HS-5 (cell line): ENCODE results near the gene GRAP2.
"Not testable (repeated sequence)": the region's sequence is repeated elsewhere in the genome, so short reads cannot be mapped to it uniquely, and the experiment has no call there.

Experiments
- DNase-seq: peaks from one replicate; pipeline ENCODE4 v3.0.0-alpha.2; 2012; ENCODE audit warnings: low read depth

Gene GRAP2

DNA sequence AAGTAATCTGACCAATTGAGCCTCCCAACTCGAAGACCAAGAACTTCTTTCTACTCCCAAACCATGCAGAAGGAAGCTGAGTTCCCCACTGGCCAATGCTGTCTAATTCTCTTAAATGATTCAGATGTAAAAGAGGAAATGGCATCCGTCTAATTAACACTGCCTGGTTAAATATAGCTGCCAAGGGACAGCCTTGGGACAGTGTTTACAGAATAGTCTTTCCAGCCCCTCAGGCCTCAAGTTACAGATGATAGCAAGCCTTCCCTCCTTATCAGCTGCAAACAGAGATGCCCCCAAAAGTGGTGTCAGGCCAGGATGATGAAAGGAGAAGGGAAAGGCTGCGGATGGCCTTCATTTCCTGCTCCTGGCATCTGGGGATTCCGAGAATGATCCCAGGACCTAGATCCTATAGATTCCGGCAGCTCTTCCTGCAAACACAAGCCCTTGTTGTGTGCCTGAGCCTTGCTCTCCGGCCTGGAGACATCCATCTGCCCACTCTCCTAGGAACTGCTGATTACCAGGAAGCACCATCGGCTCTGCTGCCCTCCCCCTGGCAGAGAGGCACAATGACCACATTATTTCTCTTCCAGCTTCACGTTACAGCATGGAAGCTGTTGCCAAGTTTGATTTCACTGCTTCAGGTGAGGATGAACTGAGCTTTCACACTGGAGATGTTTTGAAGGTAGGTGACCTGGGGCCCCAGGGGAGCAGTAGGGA, 45.8 kb downstream of the GRAP2 start:
- no peak for DNase-seq

DNA sequence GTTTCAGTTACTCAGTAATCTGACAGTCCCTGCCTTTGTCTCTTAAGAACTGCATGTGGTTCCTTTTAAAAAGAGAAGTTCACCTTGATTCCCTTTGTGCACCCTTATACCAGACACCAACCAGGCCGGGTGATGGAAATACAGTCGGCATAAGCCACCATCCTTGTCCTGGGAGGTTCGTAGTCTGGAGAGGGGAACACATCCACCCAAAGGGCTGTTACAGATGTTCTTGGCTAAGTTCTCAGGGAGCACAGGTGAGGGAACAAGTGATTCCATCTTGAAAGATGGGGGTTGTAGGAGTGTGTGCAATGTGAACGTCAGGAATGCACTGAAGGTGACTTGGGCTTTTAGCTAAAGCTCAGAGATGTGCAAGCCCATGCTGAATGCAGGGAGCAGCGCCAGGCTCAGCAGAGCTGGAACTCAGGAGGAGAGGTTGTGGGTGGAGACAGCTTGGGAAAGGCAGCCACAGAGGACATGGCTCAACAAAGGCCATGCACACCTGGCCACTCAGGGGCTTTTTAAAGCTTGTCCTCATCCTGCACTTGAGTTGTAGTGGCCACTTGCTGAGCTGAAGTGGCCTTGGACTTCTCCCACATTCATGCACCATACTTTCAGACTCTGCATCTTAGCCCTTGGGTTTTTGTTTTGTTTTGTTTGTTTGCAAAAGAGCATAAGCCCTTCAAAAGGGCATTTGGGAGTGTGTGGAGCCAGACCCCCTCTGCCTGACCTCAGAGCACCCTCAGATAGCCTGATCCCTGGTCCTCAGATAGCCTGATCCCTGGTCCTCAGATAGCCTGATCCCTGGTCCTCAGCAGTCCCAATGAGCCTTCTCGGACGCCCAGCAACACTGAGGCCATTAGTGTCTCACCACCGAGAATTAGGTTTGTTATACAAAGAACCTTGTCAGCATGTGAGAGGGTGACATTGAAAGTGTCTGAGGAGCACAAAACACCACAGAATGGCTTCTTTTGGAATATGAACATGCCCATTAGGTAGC, 46.6 kb downstream of the GRAP2 start:
- no peak for DNase-seq

DNA sequence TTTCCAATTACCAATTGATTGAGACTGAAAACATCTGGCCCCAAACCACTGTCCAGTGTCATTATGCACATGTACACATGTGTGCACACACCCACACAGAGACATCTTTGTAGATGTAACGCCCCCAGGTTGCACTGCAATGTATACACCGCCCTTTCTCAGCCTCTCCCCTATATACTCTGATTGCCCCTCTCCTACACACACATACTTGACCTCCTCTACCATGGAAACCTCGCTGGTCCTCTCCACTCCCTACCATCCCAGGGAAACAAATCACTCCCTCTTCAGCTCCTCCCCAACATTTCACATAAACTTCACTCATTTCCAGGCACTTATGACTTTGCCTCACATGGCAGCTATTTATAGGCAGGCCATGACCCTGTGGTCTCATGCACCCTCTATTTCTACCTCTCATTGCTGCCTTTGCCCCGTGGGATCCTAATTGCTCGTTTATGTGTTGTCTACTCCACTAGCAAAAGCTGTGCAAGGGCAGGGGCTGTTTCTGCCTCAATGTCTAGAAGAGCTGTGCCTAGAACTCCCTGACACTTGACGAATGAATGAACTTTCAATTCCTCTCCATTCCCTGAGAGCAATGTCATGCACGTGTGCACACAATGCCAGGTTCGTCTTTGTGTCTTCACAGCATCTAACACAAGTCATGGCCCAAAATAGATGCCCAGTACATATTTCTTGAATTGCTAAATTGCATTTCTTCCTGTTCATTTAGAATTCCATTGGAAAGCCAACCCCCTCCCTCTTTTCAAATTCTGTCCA, 49.3 kb downstream of the GRAP2 start:
- DNase-seq = no peak

- DNase-seq = not testable (repeated sequence)
Observed at GRCh38 chr22:39951603-39952293, 50.9 kb downstream of the GRAP2 start.

DNA sequence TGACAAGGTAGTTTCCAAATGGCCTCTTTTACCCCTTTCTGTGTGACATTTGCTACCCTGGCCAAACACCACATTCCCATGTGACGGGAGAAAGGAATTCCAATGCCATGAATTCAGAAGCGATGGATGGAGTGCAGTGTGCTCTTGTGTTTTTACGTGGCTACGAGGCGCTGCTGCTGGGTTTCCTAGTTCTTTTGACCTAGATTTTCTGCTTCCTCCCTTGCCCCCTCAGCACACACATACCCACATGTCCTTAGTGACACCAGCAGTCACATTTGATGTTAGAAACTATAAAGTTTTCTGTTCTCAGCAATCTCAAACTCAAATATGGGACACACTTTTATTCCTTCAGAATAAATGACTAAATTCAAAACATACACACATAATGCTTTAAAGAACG, 51.5 kb downstream of the GRAP2 start:
- no peak for DNase-seq

DNA sequence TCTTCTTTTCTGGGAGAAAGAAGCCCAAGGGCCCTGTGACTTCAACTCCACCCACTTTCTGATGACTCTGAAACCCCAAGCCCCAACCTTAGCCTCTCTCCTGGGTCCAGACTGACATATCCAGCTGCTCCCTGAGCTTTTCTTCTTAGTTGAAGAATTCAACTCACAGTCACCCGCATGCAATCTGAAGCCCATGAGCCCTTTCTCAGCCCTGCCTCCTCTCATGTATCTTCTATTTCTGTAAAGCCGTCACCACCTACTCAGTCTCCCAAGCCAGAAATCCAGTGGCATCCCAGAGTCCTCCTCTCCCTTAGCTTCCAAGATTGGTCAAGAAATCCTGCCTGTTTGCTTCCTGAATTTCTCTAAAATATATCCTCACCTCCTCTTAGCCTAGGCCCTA, 52.2 kb downstream of the GRAP2 start:
- no peak for DNase-seq

GRCh38 chr22:39954584-39955055, 53.7 kb downstream of the GRAP2 start:
- DNase-seq = peak; percentile 23

- DNase-seq = no peak
Observed at GRCh38 chr22:39955675-39956074, 54.8 kb downstream of the GRAP2 start.

GRCh38 chr22:39956932-39957664, 56.2 kb downstream of the GRAP2 start:
- DNase-seq = no peak

DNA sequence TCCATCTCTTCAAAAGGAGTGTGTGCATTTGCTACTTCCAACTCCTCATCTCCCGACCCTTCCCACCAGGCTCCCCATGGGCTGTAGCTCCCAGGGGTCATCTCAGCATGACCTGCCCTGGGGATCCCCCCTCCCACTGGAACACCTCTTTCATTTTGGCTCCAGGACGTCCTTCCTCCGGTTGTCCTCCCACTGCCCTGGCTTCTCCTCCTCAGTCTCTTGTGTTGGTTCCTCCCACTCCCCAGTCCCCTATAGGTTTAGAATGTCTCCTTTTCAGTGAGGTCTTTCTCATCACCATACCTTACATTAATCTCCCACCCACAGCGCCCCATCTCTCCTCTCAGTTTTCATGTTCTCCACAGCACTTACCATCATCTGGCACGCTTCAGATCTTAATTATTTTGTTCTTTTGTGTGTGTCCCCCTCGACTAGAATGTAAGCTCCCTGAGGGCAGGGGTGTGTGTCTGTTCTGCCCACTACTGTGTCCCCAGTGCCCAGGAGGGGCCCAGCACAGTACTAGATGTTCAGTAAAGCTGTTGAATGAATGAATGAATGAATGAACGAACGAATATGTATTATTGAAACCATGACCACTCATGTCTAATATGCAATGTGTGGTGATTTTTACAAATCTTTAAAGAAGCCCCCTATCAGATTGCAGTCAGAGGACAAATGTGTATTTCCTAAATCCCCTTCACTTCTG, 57.3 kb downstream of the GRAP2 start:
- no peak for DNase-seq

- DNase-seq = no peak
Observed at GRCh38 chr22:39958949-39959639, 58.2 kb downstream of the GRAP2 start.

DNA sequence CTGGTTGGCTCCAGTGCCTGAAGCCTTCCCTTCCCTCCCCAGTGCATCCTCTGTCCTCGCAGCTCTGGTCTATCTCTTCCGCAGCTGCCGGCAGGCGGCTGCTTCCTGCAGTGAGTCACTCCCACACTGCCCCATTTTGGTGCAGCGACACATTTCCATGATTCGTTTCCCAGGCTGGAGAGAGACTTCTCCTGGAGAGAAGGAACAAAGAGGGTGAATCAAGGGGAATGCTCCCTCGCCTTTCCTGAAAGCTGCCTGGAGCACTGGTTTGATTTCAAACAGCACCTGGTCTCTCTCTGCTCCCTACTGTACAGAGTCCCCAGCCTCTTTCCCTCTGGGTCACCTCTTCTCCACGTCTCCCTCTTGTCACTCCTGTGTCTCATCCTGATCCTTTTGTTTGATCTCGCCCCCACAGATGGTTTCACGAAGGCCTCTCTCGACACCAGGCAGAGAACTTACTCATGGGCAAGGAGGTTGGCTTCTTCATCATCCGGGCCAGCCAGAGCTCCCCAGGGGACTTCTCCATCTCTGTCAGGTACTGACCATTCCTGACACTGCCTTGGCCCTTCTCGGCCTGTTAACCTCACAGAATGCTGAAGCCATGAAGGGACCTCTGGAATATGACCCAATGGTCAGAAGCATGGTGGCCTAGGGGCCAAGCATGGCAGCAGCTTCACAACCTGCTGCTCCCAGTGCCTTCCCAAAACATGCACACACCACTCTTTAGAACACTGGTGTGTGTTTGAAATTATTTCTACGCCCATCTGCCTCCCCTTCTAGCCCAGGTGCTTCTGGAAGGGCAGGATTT, 59.0 kb downstream of the GRAP2 start, which contains the start of gene TMA7B:
Gene TMA7B, plus strand, starts transcription at position 758 of the 808 bp plus-strand sequence. CDS start 3,978 bp downstream, outside the sequence.
- peak; percentile 41 for DNase-seq

- DNase-seq = peak; percentile 88
Observed at GRCh38 chr22:39960791-39961746, 60.2 kb downstream of the GRAP2 start.

GRCh38 chr22:39962071-39962470, 61.2 kb downstream of the GRAP2 start:
- DNase-seq = no peak

- no peak for DNase-seq
Observed at GRCh38 chr22:39965748-39966147, 64.9 kb downstream of the GRAP2 start.

DNA sequence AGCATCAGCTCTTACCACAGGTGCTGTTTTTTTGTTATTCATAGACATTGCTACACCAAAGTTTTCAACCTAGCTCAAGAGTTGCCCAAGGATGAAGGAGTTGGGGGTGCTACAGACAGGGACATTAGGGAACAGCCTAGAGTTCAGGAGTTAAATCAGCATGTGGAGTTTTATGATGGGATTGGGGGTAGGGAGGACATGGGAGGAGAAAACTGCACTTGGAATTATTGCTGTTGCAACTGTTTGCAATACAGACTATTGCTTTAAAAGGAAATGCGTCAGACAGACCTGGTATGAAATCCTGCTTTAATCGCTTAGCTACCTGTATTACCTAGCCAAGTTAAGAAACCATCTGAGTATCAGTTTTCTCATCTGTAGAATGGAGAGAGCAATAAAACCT, 65.6 kb downstream of the GRAP2 start:
- DNase-seq = no peak

DNA sequence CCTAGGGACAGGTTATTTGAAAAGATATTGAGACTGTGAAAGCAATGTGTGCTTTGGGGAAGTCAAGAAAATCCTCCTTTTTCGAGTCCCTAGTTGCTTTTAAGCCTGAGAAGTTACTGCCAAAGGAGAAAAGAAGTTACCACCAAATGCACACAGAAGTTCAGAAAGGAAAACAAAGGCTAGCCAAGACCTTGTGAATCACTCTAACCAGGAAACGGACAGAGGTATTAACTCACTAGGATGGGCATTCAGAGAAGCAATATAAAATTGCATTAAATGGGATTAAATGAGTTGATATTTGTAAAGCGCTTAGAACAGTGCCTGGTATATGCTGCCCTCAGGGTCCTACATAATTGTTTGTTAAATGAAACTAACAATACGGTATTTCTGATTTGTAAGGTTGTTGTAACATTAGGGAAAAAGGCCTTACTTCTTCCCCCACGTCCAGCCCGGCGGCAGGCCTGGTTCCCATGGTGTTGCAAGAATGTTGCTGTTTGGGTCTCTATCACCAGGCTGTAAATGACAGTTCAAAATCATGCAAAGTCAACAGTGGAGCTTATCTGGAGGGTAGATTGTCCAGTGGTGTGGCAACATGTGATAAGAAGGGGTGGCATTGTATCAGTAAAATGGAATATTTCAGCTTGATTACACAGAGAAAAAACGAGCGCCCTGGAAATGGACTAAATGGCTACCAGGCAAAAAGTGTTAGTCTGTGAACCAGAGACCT, 66.4 kb downstream of the GRAP2 start:
- no peak for DNase-seq
